Right lung (tissue), 10 donors: ENCODE data around the gene FRMD8. TPM values are rescaled to one million over a fixed set of nuclear protein-coding genes. Genes with fewer than 3 reads are reported as not detected.
A peak's percentile ranks its signal among the peaks of the same experiment; 100 is the strongest.

Experiments
- DNase-seq, 2 donors: peaks; one replicate each; pipeline ENCODE4 v3.0.0-alpha.2; 2013
- long read RNA-seq, 8 donors: transcript quantifications; one replicate each; lab custom pipeline, GENCODE V29; 2026
- polyA plus RNA-seq, 5 donors: library from polyadenylated mRNA; unstranded; fragments of 120-200 nt; gene quantifications; one replicate each; pipeline versions ENCODE4 v1.2.1 to v1.2.3, GENCODE V29; 2013; ENCODE audit warnings: inconsistent platforms in 1 of 5, low replicate concordance in 1 of 5; ENCODE audit not compliant: insufficient read length in 5 of 5, insufficient read depth in 1 of 5

Gene FRMD8, protein sequence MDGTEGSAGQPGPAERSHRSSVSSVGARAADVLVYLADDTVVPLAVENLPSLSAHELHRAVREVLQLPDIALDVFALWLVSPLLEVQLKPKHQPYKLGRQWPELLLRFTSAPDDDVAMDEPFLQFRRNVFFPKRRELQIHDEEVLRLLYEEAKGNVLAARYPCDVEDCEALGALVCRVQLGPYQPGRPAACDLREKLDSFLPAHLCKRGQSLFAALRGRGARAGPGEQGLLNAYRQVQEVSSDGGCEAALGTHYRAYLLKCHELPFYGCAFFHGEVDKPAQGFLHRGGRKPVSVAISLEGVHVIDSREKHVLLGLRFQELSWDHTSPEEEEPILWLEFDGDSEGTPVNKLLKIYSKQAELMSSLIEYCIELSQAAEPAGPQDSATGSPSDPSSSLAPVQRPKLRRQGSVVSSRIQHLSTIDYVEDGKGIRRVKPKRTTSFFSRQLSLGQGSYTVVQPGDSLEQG
- polyA plus RNA-seq = 10 to 100 TPM; 12.2 to 23.4 (median 17.9) TPM
- long read RNA-seq, donor 1, partial matches to known transcripts = 0 of 4 reads
- long read RNA-seq, donor 1, other reads (novel, unspliced or antisense) = 0 of 4 reads
- long read RNA-seq, donor 2, partial matches to known transcripts = 0 of 4 reads
- long read RNA-seq, donor 2, other reads (novel, unspliced or antisense) = 0 of 4 reads
- long read RNA-seq, donor 3, partial matches to known transcripts = 0 of 5 reads
- long read RNA-seq, donor 3, other reads (novel, unspliced or antisense) = 0 of 5 reads
- long read RNA-seq, donor 4, partial matches to known transcripts = 0 of 5 reads
- long read RNA-seq, donor 4, other reads (novel, unspliced or antisense) = 0 of 5 reads
- long read RNA-seq, donor 5, partial matches to known transcripts = 0 of 2 reads
- long read RNA-seq, donor 5, other reads (novel, unspliced or antisense) = 0 of 2 reads
- long read RNA-seq, donor 6, transcript FRMD8-201 (11 exons, 3,723 nt) = major isoform, 7 of 10 reads
- long read RNA-seq, donor 6, partial matches to known transcripts = 0 of 10 reads
- long read RNA-seq, donor 6, other reads (novel, unspliced or antisense) = 0 of 10 reads
- long read RNA-seq, donor 7, transcript FRMD8-201 (11 exons, 3,723 nt) = major isoform, 5 of 6 reads
- long read RNA-seq, donor 7, partial matches to known transcripts = 0 of 6 reads
- long read RNA-seq, donor 7, other reads (novel, unspliced or antisense) = 0 of 6 reads
- long read RNA-seq, donor 8, partial matches to known transcripts = 0 of 2 reads
- long read RNA-seq, donor 8, other reads (novel, unspliced or antisense) = 0 of 2 reads

GRCh38 chr11:65386307-65387140, at the start of gene FRMD8:
FRMD8 (plus strand) TSS chr11:65386637; CDS start chr11:65387037, 400 bp downstream.
- peak; percentile 86 for DNase-seq

DNA sequence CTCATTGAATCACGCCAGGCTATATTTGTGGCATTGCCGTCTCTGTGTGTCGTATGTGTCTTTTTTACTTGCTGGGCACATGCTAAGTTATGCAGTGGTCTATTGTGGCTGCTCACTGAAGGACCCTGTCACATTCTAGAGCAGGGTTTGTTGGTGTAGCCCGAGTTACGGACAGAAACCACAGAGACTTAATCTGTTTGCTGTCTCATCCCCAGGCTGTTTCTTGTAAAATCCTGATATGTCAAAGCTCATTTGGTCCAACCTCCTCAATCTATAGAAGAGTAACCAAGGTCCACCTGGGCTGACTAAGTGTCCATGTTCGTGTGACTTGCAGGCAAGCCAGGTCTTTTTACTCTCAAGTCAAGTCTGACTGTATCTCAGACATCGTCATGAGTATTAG, 47.8 kb upstream of the FRMD8 start:
- no peak for DNase-seq

GRCh38 chr11:65340226-65340625, 46.2 kb upstream of the FRMD8 start:
- no peak for DNase-seq

DNA sequence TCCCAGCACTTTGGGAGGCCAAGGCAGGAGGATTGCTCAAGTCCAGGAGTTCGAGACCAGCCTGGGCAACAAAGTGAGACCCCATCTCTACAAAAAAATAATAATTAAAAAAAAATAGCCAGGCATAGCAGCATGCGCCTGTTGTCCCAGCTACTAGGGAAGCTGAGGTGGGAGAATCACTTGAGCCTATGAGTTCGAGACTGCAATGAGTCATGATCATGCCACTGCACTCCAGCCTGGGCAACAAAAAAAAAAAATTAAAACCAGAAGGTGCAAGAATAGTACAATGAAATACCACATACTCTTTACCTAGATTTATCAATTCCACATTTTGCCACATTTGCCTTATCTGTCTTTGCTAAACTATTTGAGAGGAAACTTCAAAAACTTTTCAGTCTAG, 44.6 kb upstream of the FRMD8 start:
- no peak for DNase-seq

- no peak for DNase-seq
These were observed 34.9 kb upstream of the FRMD8 start for GRCh38 chr11:65351511-65351910.

- no peak for DNase-seq
These were observed 33.7 kb upstream of the FRMD8 start for GRCh38 chr11:65352783-65353182.

GRCh38 chr11:65353376-65353775, 33.1 kb upstream of the FRMD8 start:
- DNase-seq = no peak

- no peak for DNase-seq
These were observed 32.6 kb upstream of the FRMD8 start for GRCh38 chr11:65353900-65354264.

DNA sequence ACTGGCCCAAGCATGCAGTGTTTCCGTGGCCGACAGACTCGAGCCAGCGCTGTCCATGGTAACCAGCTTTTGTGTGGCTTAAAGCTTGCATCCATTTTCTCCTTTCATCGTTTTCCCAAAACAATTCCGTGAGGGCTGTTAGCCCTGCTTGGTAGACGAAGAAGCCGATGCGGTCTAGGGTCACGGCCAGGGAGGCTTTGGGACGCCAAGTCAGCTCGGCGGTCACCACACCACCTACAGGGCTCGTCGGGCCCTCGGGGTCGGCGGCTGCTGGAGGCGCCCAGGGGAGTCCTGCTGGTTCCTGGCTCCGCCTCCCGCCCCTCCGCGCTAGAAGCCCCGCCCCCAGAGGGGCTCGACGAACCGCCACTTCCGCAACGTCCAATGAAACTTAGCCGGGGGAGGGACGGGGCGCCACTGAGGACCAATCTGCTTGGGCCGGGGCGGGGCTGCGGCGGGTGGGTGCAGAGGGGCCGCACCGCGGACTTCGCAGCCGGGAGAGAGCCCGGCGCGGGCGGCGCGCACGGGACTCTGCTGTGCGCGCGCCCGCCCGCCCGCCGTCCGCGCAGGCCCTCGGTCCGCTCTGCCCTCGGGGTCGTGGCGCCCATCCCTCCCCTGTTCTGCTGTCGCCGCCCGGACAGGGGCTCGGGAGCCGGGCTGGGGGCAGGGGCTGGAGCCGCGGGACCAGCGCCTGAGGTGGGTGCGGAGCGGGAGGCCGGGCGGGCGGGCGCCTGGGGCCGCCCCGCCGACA, 32.0 kb upstream of the FRMD8 start, which contains the start of gene TIGD3:
Gene TIGD3, plus strand, starts transcription at position 487 of the 748 bp plus-strand sequence. CDS start 1,058 bp downstream, outside the sequence.
- DNase-seq = peak; percentile 96 to 97

GRCh38 chr11:65355013-65355775, 31.2 kb upstream of the FRMD8 start:
- no peak for DNase-seq

DNA sequence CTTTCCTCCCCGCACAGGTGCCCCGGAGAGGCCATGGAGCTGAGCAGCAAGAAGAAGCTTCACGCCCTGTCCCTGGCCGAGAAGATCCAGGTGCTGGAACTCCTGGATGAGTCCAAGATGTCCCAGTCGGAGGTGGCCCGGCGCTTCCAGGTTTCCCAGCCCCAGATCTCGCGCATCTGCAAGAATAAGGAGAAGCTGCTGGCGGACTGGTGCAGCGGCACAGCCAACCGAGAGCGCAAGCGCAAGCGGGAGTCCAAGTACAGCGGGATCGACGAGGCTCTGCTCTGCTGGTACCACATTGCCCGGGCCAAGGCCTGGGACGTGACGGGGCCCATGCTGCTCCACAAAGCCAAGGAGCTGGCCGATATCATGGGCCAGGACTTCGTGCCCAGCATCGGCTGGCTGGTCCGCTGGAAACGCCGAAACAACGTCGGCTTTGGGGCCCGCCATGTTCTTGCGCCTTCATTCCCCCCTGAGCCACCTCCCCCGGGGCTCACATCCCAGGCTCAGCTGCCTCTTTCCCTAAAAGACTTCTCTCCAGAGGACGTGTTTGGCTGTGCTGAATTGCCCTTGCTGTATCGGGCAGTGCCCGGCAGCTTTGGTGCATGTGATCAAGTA, 30.6 kb upstream of the FRMD8 start:
- no peak for DNase-seq

DNA sequence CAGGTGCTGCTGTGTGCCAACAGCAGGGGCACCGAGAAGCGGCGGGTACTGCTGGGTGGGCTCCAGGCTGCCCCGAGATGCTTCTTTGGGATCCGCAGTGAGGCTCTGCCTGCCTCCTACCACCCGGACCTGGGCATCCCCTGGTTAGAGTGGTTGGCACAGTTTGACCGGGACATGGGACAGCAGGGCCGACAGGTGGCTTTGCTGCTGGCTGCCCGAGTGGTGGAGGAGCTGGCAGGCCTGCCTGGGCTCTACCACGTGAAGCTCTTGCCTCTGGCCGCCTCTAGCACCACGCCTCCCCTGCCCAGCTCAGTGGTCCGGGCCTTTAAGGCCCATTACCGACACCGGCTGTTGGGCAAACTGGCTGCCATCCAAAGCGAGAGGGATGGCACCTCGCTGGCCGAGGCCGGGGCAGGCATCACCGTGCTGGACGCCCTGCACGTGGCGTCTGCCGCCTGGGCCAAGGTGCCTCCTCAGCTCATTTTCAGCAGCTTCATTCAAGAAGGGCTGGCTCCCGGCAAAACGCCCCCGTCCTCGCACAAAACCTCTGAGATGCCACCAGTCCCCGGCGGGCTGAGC, 30.0 kb upstream of the FRMD8 start:
- no peak for DNase-seq

GRCh38 chr11:65357856-65358356, 28.5 kb upstream of the FRMD8 start:
- no peak for DNase-seq

DNA sequence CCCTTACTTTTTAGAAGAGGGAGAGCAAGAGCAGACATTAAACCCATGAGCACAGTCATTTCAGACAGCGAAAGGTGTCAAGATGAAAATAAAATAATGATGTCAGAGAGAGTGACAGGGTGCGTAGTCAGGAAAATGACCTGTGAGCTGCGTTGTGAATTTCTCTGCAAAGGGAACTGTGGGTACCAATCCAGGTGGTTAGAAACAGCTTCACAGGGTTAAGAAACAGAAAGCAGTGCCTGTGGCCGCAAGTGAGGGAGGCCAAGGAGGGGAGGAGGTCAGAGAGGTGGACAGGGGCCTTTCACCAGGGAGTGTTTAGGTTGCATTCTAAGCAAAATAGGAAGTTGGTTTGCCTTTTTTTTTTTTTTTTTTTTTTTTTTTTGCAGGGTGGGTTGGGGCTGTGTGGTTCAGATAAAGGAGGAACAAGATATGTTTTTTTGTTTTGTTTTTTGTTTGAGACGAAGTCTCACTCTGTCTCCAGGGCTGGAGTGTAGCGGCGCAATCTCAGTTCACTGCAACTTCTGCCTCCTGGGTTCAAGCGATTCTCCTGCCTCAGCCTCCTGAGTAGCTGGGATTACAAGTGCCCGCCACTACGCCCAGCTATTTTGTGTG, 24.0 kb upstream of the FRMD8 start:
- DNase-seq = no peak

DNA sequence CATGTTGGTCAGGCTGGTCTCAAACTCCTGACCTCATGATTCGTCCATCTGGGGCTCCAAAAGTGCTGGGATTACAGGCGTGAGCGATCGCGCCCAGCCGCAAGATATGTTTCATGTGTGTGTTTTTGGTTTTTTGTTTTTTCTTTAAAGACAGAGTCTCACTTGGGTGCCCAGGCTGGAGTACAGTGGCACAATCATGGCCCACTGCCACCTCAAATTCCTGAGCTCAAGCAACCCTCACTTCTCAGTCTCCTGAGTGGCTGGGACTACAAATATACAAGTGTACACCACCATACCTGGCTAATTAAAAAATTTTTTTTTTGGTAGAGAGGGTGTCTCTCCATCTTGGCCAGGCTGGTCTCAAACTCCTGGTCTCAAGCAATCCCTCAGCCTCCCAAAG, 23.5 kb upstream of the FRMD8 start:
- DNase-seq = no peak

DNA sequence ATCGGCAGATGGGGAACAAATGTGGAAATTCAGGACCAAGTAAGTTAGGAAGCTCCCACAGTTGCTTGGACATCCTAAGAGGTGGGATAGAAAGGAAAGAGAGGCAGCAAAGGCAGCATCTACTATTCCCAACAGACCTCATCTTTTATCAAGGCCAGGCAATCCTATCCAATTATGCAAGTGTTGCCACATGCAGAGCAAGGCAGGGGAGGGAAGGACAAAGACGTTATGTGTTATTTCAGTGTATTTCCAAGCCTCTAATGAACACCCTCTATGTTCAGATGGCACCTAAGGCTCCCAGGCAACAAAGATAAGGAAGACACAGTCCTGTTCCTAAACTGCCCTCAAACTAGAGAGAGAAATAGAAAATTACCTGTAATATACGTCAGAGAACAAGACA, 22.7 kb upstream of the FRMD8 start:
- no peak for DNase-seq

DNA sequence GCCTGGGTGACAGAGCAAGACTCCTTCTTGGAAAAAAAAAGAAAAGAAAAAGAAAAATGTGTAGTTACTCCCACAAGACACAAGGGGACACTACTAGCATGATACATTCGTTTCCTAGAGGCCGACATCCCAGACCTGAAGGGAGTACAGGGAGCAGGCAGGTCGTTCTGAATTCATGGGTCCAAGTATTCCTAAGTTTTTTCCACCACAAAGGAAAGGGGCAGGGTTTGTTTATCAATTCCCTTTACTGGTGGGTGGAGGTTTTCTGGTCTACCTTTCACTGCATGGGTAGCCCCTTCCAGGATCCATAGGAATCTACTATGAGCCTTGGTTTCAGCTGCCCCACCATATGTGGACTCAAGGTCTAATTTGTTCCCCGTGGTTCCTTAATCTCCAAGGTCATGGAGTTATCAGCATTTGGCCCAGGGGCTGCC, 20.1 kb upstream of the FRMD8 start:
- DNase-seq = no peak

- no peak for DNase-seq
These were observed 15.8 kb upstream of the FRMD8 start for GRCh38 chr11:65370659-65371049.
